SU-DHL-6 (cell line): ENCODE measurements around the gene CAB39.

Experiments
- CTCF ChIP-seq: fragments of 200-600 bp; sonication (generic); IDR thresholded peaks from one replicate; pipeline ENCODE4 v1.5.1; 2017; ENCODE audit warnings: antibody characterized with exemption, mild to moderate bottlenecking, low read length, moderate library complexity; ENCODE audit not compliant: insufficient read depth, poor library complexity, severe bottlenecking
- EZH2phosphoT487 ChIP-seq: fragments of 200-600 bp; sonication (generic), shearing (Covaris generic); conservative IDR thresholded peaks from 2 replicates; pipeline ENCODE4 v1.6.1; 2018; ENCODE audit warnings: mild to moderate bottlenecking, antibody characterized with exemption, low read length, moderate library complexity, mixed read lengths

- TF ChIP-seq CTCF (no peak), EZH2phosphoT487 (no peak)
Observed at GRCh38 chr2:230819433-230819832, 106.8 kb downstream of the CAB39 start.
